ENCODE data around the gene SYDE2. TPM values are rescaled to one million over a fixed set of nuclear protein-coding genes. Genes with fewer than 3 reads are reported as not detected.

SYDE2 gene
- total RNA-seq, 1 donor from 2014 or later = 18.3 TPM

GRCh38 chr1:85135392-85135798 lies 65.4 kb downstream of the SYDE2 start:
- ATAC-seq (no peak), DNase-seq (ENCODE audit: low spot score) (no peak)
- intact Hi-C loops (cut with DNase I) = no loop called here

GRCh38 chr1:85134583-85135391 lies 66.0 kb downstream of the SYDE2 start:
- ATAC-seq (peak; percentile 41), DNase-seq (ENCODE audit: low spot score) (no peak)
- intact Hi-C loops (cut with DNase I) = no loop called here

GRCh38 chr1:85133565-85134159 lies 67.2 kb downstream of the SYDE2 start:
- intact Hi-C loops (cut with DNase I) = no loop called here
- DNase-seq (ENCODE audit: low spot score) (no peak), ATAC-seq (no peak)

GRCh38 chr1:85132078-85132720 lies 68.6 kb downstream of the SYDE2 start:
- intact Hi-C loops (cut with DNase I) = no loop called here
- DNase-seq (ENCODE audit: low spot score) = no peak
- no peak for ATAC-seq

- ATAC-seq = no peak
- intact Hi-C loops (cut with DNase I) = no loop called here
- no peak for DNase-seq (ENCODE audit: low spot score)
Observed at GRCh38 chr1:85128316-85128715, 72.5 kb downstream of the SYDE2 start.

- ATAC-seq (no peak), DNase-seq (ENCODE audit: low spot score) (no peak)
- intact Hi-C loops (cut with DNase I) = no loop called here
Observed at GRCh38 chr1:85125891-85126290, 74.9 kb downstream of the SYDE2 start.

- no peak for ATAC-seq
- intact Hi-C loops (cut with DNase I) = no loop called here
- no peak for DNase-seq (ENCODE audit: low spot score)
Observed at GRCh38 chr1:85124091-85124490, 76.7 kb downstream of the SYDE2 start.

GRCh38 chr1:85122169-85122568 lies 78.6 kb downstream of the SYDE2 start:
- ATAC-seq = no peak
- no peak for DNase-seq (ENCODE audit: low spot score)
- intact Hi-C loops (cut with DNase I) = no loop called here

GRCh38 chr1:85121744-85122143 lies 79.1 kb downstream of the SYDE2 start:
- no peak for DNase-seq (ENCODE audit: low spot score)
- no peak for ATAC-seq
- intact Hi-C loops (cut with DNase I) = no loop called here

- ATAC-seq = no peak
- intact Hi-C loops (cut with DNase I) = no loop called here
- no peak for DNase-seq (ENCODE audit: low spot score)
Observed at GRCh38 chr1:85118751-85119150, 82.1 kb downstream of the SYDE2 start.

- no peak for DNase-seq (ENCODE audit: low spot score)
- intact Hi-C loops (cut with DNase I) = no loop called here
- ATAC-seq = no peak
Observed at GRCh38 chr1:85116856-85117255, 84.0 kb downstream of the SYDE2 start.

- DNase-seq (ENCODE audit: low spot score) = no peak
- intact Hi-C loops (cut with DNase I) = no loop called here
- ATAC-seq = no peak
Observed at GRCh38 chr1:85115933-85116332, 84.9 kb downstream of the SYDE2 start.

- intact Hi-C loops (cut with DNase I) = no loop called here
- DNase-seq (ENCODE audit: low spot score) (no peak), ATAC-seq (no peak)
Observed at GRCh38 chr1:85111695-85112094, 89.1 kb downstream of the SYDE2 start.

GRCh38 chr1:85109475-85109874 lies 91.3 kb downstream of the SYDE2 start:
- DNase-seq (ENCODE audit: low spot score) (peak; percentile 63), ATAC-seq (peak; percentile 91)
- intact Hi-C loops (cut with DNase I) = no loop called here

Small RNAs within 50 kb of the gene (microRNA-seq; reads per million reads assigned to microRNA genes)
- gene MIR4423 = 2.9 reads per million

Other genes with a start within 250 kb of the SYDE2 start
- gene MCOLN2, start 203.9 kb downstream of the SYDE2 start, total RNA-seq = 6.5 TPM
- gene MCOLN3, start 152.5 kb downstream of the SYDE2 start, total RNA-seq = 11.2 TPM
- 30.9 TPM for gene C1orf52, start 58.6 kb upstream of the SYDE2 start, total RNA-seq
- gene BCL10, start 75.6 kb upstream of the SYDE2 start, total RNA-seq = 17.8 TPM

All from sciatic nerve (tissue), 2 donors.